Hepatocyte (in vitro differentiated cells): ENCODE results near the gene DOCK3.

ENCODE experiments used
- CTCF ChIP-seq: fragments of 200-600 bp; sonication (generic); IDR thresholded peaks from 2 replicates; pipeline ENCODE4 v1.5.1; 2016; ENCODE audit warnings: antibody characterized with exemption, mild to moderate bottlenecking; ENCODE audit not compliant: poor library complexity
- EZH2 ChIP-seq: fragments of 200-600 bp; sonication (generic); IDR thresholded peaks from 2 replicates; pipeline ENCODE4 v1.6.1; 2016; ENCODE audit warnings: antibody characterized with exemption, mild to moderate bottlenecking, borderline replicate concordance

GRCh38 chr3:50676031-50676705, 1.4 kb downstream of the DOCK3 start:
- TF ChIP-seq CTCF (no peak), EZH2 (no peak)
